Effector memory CD8-positive, alpha-beta T cell (primary cell): ENCODE results near the gene KRT4.

ENCODE experiments used
- ATAC-seq: fragments of 150-1000 bp; cut with Tn5 transposase; replicated peaks from 2 replicates; pipeline ENCODE4 v1.10.0; 2021; ENCODE audit warnings: mild to moderate bottlenecking, moderate library complexity
- DNase-seq, 3 experiments: peaks; one replicate each; pipeline ENCODE4 v3.0.0; 2021
- H3K27ac Mint-ChIP-seq, 2 donors: one replicate each; pipeline ENCODE4 v1.8.0; 2022; ENCODE audit warnings: mild to moderate bottlenecking in 2 of 2, mixed read lengths in 2 of 2, moderate library complexity in 2 of 2
- H3K27me3 Mint-ChIP-seq, 2 donors: one replicate each; pipeline ENCODE4 v1.8.0; 2022; ENCODE audit warnings: mixed read lengths in 2 of 2
- H3K36me3 Mint-ChIP-seq: one replicate; pipeline ENCODE4 v1.8.0; 2022; ENCODE audit warnings: mild to moderate bottlenecking, moderate library complexity, mixed read lengths; ENCODE audit not compliant: insufficient read depth
- H3K4me1 Mint-ChIP-seq, 2 donors: one replicate each; pipeline ENCODE4 v1.8.0; 2022; ENCODE audit warnings: low read depth in 2 of 2, mixed read lengths in 2 of 2
- H3K4me3 Mint-ChIP-seq, 2 donors: one replicate each; pipeline ENCODE4 v1.8.0; 2022; ENCODE audit warnings: mild to moderate bottlenecking in 2 of 2, mixed read lengths in 2 of 2, moderate library complexity in 2 of 2
- H3K9me3 Mint-ChIP-seq, 2 donors: one replicate each; pipeline ENCODE4 v1.8.0; 2022; ENCODE audit warnings: mixed read lengths in 2 of 2

KRT4 gene

DNA sequence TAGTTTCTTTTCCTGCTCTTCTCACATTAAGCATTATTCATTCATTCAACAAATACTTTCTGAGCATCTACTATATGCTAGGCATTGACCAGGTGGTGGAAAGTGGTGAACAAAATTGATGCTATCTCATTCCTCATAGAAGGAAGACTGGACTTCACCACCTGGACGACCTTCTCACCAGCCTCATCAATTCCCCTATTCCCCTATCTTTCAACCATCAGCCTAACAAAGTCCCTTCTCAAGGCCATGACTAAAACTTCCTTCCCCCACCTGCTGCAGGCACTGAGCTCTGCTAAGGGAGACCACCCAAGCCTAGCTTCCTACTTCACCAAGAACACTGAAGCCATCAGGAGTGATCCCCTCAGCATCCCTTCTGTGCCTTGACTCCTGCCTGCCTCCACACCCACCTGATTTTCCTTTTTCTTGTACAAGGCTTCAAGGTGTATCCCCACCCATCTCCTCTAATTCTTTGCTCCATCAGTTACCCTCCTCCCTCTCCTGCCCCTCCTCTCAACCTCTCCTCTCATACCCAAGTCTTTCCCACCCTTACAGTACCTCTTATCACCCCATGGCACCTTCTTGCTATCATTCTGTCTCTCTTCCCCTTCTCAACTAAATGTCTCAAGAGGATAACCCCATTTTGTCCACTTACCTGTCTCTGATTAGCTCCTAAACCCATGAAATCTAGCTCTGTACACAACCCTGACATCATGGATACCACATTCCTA is 56.3 kb downstream of the KRT4 start:
- Mint-ChIP-seq H3K27me3 (peaks cover 0 to 9% of the 10 kb centered on the region in 2 donors), H3K9me3 (peaks cover 0 to 13% of the 10 kb centered on the region in 2 donors), H3K36me3 (no peaks in the 10 kb centered on the region), H3K27ac (no peak overlapping the region), H3K4me3 (no peak overlapping the region), H3K4me1 (no peaks in the 10 kb centered on the region)
- no peak for ATAC-seq
- DNase-seq: no peak
